Stimulated activated naive CD8-positive, alpha-beta T cell treated with anti-CD3 and anti-CD28 coated beads, Interleukin-15, Interleukin-2, amounts not matched to agents 100 ng/mL and 50 ng/mL, for 24 hours (primary cell): ENCODE results near the gene SSR2.

ENCODE experiments used
- H3K27ac Mint-ChIP-seq: one replicate; pipeline ENCODE4 v1.8.0; 2021; ENCODE audit warnings: mild to moderate bottlenecking, mixed read lengths
- H3K27me3 Mint-ChIP-seq: one replicate; pipeline ENCODE4 v1.8.0; 2021; ENCODE audit warnings: mixed read lengths
- H3K36me3 Mint-ChIP-seq: one replicate; pipeline ENCODE4 v1.8.0; 2021; ENCODE audit warnings: low read depth, mixed read lengths
- H3K4me1 Mint-ChIP-seq: one replicate; pipeline ENCODE4 v1.8.0; 2021; ENCODE audit warnings: low read depth, mixed read lengths
- H3K4me3 Mint-ChIP-seq: one replicate; pipeline ENCODE4 v1.8.0; 2021; ENCODE audit warnings: mild to moderate bottlenecking, mixed read lengths
- H3K9me3 Mint-ChIP-seq: one replicate; pipeline ENCODE4 v1.8.0; 2021; ENCODE audit warnings: mixed read lengths

The SSR2 gene

GRCh38 chr1:155976062-155976912 is 44.5 kb downstream of the SSR2 start:
- Mint-ChIP-seq H3K4me3 (peak overlapping the region; percentile 94), H3K27me3 (no peaks in the 10 kb centered on the region), H3K4me1 (peaks cover 78% of the 10 kb centered on the region), H3K9me3 (no peaks in the 10 kb centered on the region), H3K36me3 (peaks cover 50% of the 10 kb centered on the region), H3K27ac (peak overlapping the region; percentile 94)

DNA sequence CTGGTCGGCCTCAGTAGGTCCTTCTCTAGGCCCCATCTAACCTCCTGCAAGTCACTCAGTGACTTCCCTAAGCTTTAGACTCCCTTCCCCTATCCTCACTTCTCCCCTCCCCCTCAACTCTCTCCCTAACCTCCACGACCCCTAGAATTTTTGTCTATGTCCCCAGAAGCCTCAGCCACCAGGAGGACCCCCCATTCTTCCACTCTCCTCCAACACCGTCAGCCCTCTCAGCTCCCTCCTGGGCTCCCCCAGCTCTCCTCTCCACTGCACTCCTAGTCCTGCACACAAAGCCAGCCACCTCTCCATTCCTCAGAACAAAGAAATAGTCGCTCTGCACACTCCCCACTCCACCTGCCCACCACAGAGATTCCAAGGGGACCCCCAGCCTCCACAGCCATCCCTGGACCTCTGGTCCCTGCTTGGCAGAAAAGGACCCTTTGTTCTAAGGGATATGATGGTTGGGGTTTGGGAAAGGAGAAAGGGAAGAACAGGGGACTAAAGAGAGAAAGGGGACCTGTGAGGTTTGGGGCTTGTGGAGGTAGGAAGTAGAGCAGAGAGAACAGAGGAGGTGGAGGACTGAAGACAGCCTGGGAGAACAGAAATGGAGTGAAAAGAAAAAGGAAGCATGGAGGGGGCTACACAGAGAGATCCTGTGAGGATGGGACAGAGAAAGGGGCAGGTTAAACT is 45.2 kb downstream of the SSR2 start:
- Mint-ChIP-seq H3K27ac (peak overlapping the region; percentile 94), H3K4me1 (peaks cover 78% of the 10 kb centered on the region), H3K36me3 (peaks cover 58% of the 10 kb centered on the region), H3K4me3 (peak overlapping the region; percentile 94), H3K9me3 (no peaks in the 10 kb centered on the region), H3K27me3 (no peaks in the 10 kb centered on the region)

DNA sequence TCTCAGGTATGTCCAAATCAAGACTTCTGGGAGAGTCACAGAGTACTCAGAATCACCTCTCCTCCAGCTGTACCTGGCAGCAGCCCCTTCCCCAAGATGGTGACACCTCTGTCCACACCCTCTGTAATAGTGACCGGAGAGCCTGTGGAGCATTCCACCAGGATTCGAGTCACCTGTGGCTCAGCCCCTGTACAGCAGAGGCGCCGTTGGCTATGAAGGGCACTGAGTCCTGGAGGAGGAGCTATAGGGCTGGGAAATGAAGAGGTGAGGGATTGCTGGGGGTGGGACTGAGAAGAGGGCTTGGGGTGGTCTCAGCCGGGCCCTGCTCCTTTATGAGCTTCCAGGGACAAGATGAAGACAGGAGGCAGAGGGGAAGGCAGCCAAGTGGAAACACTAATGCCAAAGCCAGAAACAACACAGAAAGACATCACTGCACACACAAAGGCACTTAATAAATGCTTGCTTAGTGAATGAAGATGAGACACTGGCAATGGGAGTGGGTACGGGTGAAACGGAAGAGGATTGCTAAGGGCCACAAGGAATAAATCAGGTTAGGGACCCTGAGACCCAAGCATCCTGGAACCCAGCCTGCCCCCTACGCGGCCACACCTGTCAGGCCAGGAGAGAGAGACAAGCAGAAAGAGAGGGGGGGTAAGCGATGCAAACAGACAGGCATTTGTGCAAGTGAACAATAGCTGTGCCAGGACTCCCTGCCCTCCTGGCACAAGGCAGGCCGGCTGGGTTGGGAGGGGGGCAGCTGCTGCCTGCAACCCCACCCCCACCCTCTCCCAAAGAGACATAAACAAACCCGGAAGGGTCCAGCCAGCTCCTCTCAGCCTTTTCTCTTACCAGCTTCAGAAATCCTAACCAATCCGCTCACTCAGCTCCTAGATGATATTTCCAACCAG is 46.3 kb downstream of the SSR2 start:
- Mint-ChIP-seq H3K36me3 (peaks cover 68% of the 10 kb centered on the region), H3K9me3 (no peaks in the 10 kb centered on the region), H3K27ac (peak overlapping the region; percentile 94), H3K4me3 (peak overlapping the region; percentile 94), H3K4me1 (peaks cover 78% of the 10 kb centered on the region), H3K27me3 (no peaks in the 10 kb centered on the region)

DNA sequence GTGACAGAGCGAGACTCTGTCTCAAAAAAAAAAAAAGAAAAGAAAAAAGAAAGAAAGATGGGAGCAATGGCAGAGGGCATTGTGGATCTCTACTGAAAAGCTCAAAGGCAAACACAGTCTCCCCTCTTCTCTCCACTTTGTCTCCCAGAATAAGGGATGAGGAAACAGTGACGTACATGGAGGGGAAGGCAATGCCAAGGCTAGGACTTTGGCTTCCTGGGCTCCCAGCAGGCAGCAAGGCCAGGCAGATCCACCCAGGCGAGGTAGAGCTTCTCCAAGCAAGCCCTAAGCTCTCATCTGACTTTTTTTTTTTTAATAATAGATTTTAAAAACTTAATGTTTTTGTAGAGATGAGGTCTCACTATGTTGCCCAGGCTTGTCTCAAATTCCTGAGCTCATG is 47.0 kb downstream of the SSR2 start:
- peaks cover 75% of the 10 kb centered on the region for H3K36me3 Mint-ChIP-seq
- H3K9me3 Mint-ChIP-seq, result no peaks in the 10 kb centered on the region
- H3K4me3 Mint-ChIP-seq, result peak overlapping the region; percentile 94
- H3K27ac Mint-ChIP-seq, result peak overlapping the region; percentile 91
- no peaks in the 10 kb centered on the region for H3K27me3 Mint-ChIP-seq
- peaks cover 83% of the 10 kb centered on the region for H3K4me1 Mint-ChIP-seq

DNA sequence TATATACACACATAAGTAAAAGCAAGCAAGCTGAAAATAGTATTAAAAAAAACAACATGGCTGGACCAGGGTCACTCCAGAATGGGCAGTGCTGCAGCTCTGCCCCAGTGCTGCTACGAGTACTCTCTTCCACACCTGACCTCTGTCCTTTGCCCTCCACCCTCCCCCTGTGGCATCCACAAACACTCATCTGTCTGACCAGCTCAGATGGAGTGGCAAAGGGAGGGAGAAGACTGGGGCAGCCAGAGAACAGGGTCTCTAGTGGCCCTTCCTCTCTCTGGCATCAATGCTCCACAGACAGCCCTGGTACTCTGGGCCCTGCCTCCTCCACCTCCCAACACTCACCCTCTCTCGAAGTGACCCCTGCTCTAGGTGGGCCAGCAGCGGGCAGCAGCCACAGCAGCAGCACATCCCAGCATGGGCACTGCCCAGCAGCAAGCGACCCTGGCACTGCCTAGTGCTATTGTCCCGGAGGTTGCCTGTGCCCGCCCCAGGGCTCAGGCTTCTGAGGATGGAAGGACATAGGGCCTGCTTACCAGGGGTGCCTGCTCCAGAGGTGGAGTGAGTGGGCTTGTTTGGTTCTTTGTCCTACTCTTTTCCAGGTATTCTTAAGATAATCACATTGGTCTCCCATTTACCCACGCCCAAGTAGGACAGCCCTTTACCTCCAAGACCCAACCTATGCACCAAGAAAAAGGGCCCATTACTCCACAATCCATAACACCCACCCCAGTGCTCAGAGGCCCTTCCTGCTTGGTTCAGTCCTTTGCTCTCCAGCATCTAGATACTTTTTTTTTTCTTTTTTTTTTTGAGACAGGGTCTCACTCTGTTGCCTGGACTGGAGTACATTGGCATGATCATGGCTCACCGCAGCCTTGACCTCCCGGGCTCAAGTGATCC is 48.6 kb downstream of the SSR2 start:
- no peaks in the 10 kb centered on the region for H3K27me3 Mint-ChIP-seq
- peaks cover 84% of the 10 kb centered on the region for H3K36me3 Mint-ChIP-seq
- H3K9me3 Mint-ChIP-seq, result no peaks in the 10 kb centered on the region
- H3K4me3 Mint-ChIP-seq, result peak overlapping the region; percentile 54
- peak overlapping the region; percentile 91 for H3K27ac Mint-ChIP-seq
- peaks cover 99% of the 10 kb centered on the region for H3K4me1 Mint-ChIP-seq

DNA sequence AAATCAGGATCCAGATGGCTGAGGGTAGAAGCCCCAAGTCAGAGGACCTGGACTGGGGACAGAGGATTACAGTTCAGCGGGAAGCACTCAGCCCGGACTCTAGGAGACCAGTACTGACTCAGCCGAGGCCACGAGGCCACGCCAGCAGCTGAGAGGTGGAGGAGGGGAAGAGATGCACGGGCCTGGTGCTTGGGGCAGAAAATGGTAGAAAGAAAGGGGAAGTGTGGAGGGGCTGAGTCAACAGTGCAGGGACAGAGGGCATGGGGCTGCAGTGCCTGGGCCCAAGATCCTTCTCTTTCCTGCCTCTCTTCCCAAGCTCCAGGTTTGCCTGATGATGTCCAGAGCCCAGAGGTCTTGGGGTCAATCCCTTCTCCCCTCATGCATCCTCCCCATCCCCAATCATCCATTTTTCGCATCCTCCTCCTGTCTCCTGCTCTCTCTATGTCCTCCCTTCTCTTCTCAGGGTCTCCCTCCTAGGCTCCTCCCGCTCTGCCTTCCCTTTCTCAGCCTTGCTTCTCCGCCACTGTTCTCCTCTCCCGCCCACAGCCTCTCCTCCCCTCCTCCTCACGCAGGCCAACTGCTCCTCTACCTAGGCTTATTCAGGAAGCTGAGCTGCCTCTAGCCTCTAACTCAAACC is 50.1 kb downstream of the SSR2 start:
- Mint-ChIP-seq H3K36me3 (peaks cover 83% of the 10 kb centered on the region), H3K4me3 (peak overlapping the region; percentile 72), H3K27me3 (no peaks in the 10 kb centered on the region), H3K9me3 (no peaks in the 10 kb centered on the region), H3K27ac (peak overlapping the region; percentile 95), H3K4me1 (peaks cover 96% of the 10 kb centered on the region)

DNA sequence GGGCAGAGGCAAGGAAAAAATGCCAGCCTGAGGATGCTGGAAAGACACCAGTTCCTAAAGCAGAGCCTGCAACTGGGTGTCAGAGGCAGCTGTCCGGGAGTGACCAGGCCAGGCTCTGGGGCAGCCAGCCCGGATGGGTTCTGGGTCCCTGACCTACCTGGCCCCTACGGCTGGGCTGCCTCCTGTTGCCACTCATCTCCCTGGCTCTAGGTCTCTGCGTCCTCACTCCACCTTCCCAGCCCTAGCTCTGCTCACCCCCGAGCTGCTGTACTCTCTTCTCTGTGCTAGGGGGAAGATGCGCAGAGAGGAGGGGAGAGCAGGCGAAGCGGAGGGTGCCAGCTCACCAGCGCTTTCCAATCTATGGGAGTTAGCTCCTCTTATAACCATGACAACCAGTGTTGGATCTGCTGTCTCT is 51.4 kb downstream of the SSR2 start:
- Mint-ChIP-seq H3K4me3 (peak overlapping the region; percentile 49), H3K36me3 (peaks cover 81% of the 10 kb centered on the region), H3K27me3 (no peaks in the 10 kb centered on the region), H3K27ac (peak overlapping the region; percentile 95), H3K9me3 (no peaks in the 10 kb centered on the region), H3K4me1 (peaks cover 84% of the 10 kb centered on the region)

GRCh38 chr1:155968670-155969069 is 52.1 kb downstream of the SSR2 start:
- no peaks in the 10 kb centered on the region for H3K27me3 Mint-ChIP-seq
- H3K27ac Mint-ChIP-seq, result peak overlapping the region; percentile 95
- H3K4me1 Mint-ChIP-seq, result peaks cover 79% of the 10 kb centered on the region
- H3K36me3 Mint-ChIP-seq, result peaks cover 80% of the 10 kb centered on the region
- H3K4me3 Mint-ChIP-seq, result peak overlapping the region; percentile 57
- no peaks in the 10 kb centered on the region for H3K9me3 Mint-ChIP-seq

DNA sequence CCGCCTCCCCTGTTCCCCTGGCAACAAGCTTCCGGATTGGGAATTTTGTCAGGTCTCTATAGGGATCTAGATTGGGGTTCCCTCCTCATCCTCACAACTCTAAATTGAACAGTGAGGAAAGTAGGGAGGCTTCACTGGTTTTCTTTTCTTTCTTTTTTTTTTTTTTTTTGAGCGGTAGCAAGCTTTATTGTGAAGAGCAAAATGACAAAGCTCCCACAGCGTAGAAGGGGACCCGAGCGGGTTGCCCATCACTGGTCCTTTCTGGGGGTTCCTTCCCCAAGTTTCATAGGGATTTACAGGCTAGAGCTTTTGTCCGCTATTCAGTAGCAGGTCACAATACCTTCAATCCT is 52.7 kb downstream of the SSR2 start:
- H3K27ac Mint-ChIP-seq, result peak overlapping the region; percentile 95
- H3K27me3 Mint-ChIP-seq, result no peaks in the 10 kb centered on the region
- no peaks in the 10 kb centered on the region for H3K9me3 Mint-ChIP-seq
- H3K36me3 Mint-ChIP-seq, result peaks cover 77% of the 10 kb centered on the region
- H3K4me3 Mint-ChIP-seq, result peak overlapping the region; percentile 57
- H3K4me1 Mint-ChIP-seq, result peaks cover 73% of the 10 kb centered on the region

DNA sequence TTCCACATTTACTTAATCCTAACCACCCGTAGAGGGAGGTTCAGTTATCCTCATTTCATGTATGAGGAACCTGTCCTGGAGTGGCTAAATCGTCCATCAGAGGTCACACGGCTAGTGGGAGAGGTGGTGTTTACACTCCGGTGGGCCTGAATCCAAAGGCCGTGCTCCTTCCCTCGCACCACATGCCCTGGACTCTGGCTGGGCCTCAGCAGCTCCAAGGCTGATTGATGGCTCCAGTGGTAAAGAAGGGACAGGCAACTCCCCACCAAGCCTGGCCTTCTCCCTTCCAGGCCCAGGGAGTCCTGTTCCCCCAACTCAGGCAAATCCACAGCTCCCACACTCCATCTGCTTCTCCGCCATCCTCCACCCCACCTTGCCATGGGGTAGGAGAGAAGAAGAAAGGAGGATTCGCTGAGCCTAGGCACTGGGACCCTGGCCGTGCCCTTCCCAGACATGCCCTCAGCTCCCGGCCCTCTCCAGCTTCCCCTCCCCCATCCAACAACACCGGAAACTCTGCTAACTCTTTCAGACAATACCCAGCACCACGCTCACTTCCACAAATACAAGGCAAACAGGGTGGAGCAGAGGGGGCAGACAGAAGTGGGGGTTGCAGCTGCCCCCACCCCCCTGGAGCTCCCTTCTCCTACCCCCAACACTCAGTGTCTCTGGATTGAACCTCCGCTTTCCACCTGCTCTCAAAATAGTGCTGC is 53.3 kb downstream of the SSR2 start:
- peaks cover 73% of the 10 kb centered on the region for H3K4me1 Mint-ChIP-seq
- no peaks in the 10 kb centered on the region for H3K9me3 Mint-ChIP-seq
- peak overlapping the region; percentile 95 for H3K27ac Mint-ChIP-seq
- peaks cover 76% of the 10 kb centered on the region for H3K36me3 Mint-ChIP-seq
- H3K4me3 Mint-ChIP-seq, result peak overlapping the region; percentile 57
- H3K27me3 Mint-ChIP-seq, result no peaks in the 10 kb centered on the region

DNA sequence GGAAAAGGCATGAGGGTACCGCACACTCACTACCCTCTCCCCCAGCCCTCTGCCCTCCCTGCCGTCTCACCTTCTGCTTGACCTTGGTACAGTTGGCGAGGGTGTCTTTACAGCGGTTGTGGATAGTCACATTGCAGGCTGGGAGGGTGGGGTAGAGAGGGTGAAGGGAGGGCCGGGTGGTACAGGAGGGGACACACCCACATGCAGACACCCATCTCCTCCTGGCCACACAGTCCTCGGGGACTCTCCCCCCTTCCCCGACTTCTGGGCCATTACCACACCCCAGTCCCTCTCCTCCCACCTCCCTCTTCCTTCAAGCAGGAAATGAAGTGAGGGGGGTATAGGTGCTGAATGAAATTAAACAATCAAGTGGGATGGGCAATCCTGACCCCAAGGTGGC is 54.0 kb downstream of the SSR2 start:
- peaks cover 68% of the 10 kb centered on the region for H3K4me1 Mint-ChIP-seq
- H3K9me3 Mint-ChIP-seq, result no peaks in the 10 kb centered on the region
- H3K36me3 Mint-ChIP-seq, result peaks cover 77% of the 10 kb centered on the region
- H3K27me3 Mint-ChIP-seq, result no peaks in the 10 kb centered on the region
- H3K4me3 Mint-ChIP-seq, result peak overlapping the region; percentile 35
- H3K27ac Mint-ChIP-seq, result peak overlapping the region; percentile 87

- peak overlapping the region; percentile 87 for H3K27ac Mint-ChIP-seq
- H3K36me3 Mint-ChIP-seq, result peaks cover 80% of the 10 kb centered on the region
- no peak overlapping the region for H3K4me3 Mint-ChIP-seq
- no peaks in the 10 kb centered on the region for H3K27me3 Mint-ChIP-seq
- H3K9me3 Mint-ChIP-seq, result no peaks in the 10 kb centered on the region
- peaks cover 62% of the 10 kb centered on the region for H3K4me1 Mint-ChIP-seq
These were observed 54.6 kb downstream of the SSR2 start for GRCh38 chr1:155966135-155966534.

- H3K4me1 Mint-ChIP-seq, result peaks cover 52% of the 10 kb centered on the region
- no peaks in the 10 kb centered on the region for H3K9me3 Mint-ChIP-seq
- H3K4me3 Mint-ChIP-seq, result no peak overlapping the region
- no peak overlapping the region for H3K27ac Mint-ChIP-seq
- peaks cover 80% of the 10 kb centered on the region for H3K36me3 Mint-ChIP-seq
- no peaks in the 10 kb centered on the region for H3K27me3 Mint-ChIP-seq
These were observed 56.6 kb downstream of the SSR2 start for GRCh38 chr1:155964193-155964592.
